Panc1 (cell line): ENCODE measurements around the gene RNF4. TPM values are rescaled to one million over a fixed set of nuclear protein-coding genes. Genes with fewer than 3 reads are reported as not detected.

Experiments used
- ATAC-seq: fragments of 200-7000 bp; cut with Tn5 transposase; 2 replicates; pipeline ENCODE4 v1.9.1; 2020; ENCODE audit warnings: mild to moderate bottlenecking, moderate library complexity
- BruUV-seq: library from RNA; stranded (reverse); fragments of 400-500 nt; replicated peaks from 2 replicates; lab custom pipeline; 2021; lab: Mats Ljungman, UMichigan
- CTCF ChIA-PET: fragments of 300-600 bp; sonication (Branson Sonifier 250); formaldehyde crosslinking; loops from one replicate; lab custom pipeline; 2022; ENCODE audit warnings: antibody characterized with exemption; lab: Charles Lee
- POLR2A ChIA-PET: fragments of 300-600 bp; sonication (Branson Sonifier 250); formaldehyde crosslinking; loops from one replicate; lab custom pipeline; 2022; ENCODE audit warnings: antibody characterized with exemption; lab: Charles Lee
- DNase-seq: peaks from one replicate; pipeline ENCODE4 v3.0.0-alpha.2; 2010; ENCODE audit warnings: low read depth, low spot score
- H3K27ac ChIP-seq: 2 replicates; pipeline ENCODE4 v1.5.1; 2011; ENCODE audit warnings: mild to moderate bottlenecking, low read length, inconsistent platforms
- H3K27me3 ChIP-seq: fragments of 200-500 bp; sonication (Bioruptor generic); 2 replicates; pipeline ENCODE4 v1.6.0; 2014; ENCODE audit warnings: low read length, inconsistent platforms; ENCODE audit not compliant: control insufficient read depth, insufficient read depth
- H3K36me3 ChIP-seq: fragments of 200-500 bp; sonication (Bioruptor generic); 2 replicates; pipeline ENCODE4 v1.5.1; 2014; ENCODE audit warnings: inconsistent platforms, mild to moderate bottlenecking, low read length, moderate library complexity; ENCODE audit not compliant: control insufficient read depth, insufficient read depth
- H3K4me1 ChIP-seq: 2 replicates; pipeline ENCODE4 v1.5.1; 2011; ENCODE audit warnings: inconsistent platforms, mild to moderate bottlenecking, low read length, moderate library complexity; ENCODE audit not compliant: control insufficient read depth, insufficient read depth
- H3K4me3 ChIP-seq, 2 experiments: 2 replicates each; pipeline ENCODE4 v1.5.1; 2011 to 2012; ENCODE audit warnings: low read depth in 2 of 2, low read length in 2 of 2, mild to moderate bottlenecking in 2 of 2, inconsistent platforms in 1 of 2, moderate library complexity in 1 of 2
- H3K9me3 ChIP-seq: fragments of 200-500 bp; sonication (Bioruptor generic); 2 replicates; pipeline ENCODE4 v1.5.1; 2014; ENCODE audit warnings: low read depth, mild to moderate bottlenecking, inconsistent platforms, low read length, moderate library complexity; ENCODE audit not compliant: control insufficient read depth, insufficient read depth
- CTCF ChIP-seq: fragments of 450-650 bp; IDR thresholded peaks from 2 replicates; pipeline ENCODE4 v1.5.1; 2017; ENCODE audit warnings: mild to moderate bottlenecking
- POLR2AphosphoS5 ChIP-seq: IDR thresholded peaks from 2 replicates; pipeline ENCODE4 v1.6.1; 2012; ENCODE audit warnings: mild to moderate bottlenecking, low read depth, low read length, moderate library complexity
- REST ChIP-seq, 2 experiments: IDR thresholded peaks; 2 replicates each; pipeline ENCODE4 v1.6.1; 2011 to 2012; ENCODE audit warnings: low read depth in 2 of 2, control low read depth in 1 of 2, low read length in 1 of 2, mild to moderate bottlenecking in 1 of 2, moderate library complexity in 1 of 2; ENCODE audit not compliant: insufficient read depth in 1 of 2
- SIN3A ChIP-seq: IDR thresholded peaks from 2 replicates; pipeline ENCODE4 v1.6.1; 2012; ENCODE audit warnings: low read depth, mild to moderate bottlenecking, low read length, moderate library complexity, borderline replicate concordance; ENCODE audit not compliant: insufficient read depth
- TCF7L2 ChIP-seq: IDR thresholded peaks from 2 replicates; pipeline ENCODE4 v1.6.1; 2011; ENCODE audit warnings: mild to moderate bottlenecking, low read depth, low read length, inconsistent platforms
- in situ Hi-C: cut with HindIII; loops from 2 replicates; pipeline ENCODE4 v1.10.0; 2016; ENCODE audit warnings: low sequenced_read_pairs, low pct_unique_long_range_greater_than_20kb
- intact Hi-C: fragments of 100-400 bp; cut with micrococcal nuclease; formaldehyde crosslinking; loops from one replicate; pipeline ENCODE4 v1.10.0; 2022; ENCODE audit not compliant: unreplicated experiment
- total RNA-seq: library from RNA; stranded (reverse); gene quantifications from one replicate; pipeline ENCODE4 v1.2.1, GENCODE V29; 2021; ENCODE audit not compliant: unreplicated experiment

Gene RNF4
- total RNA-seq, 1 experiment from 2014 or later: 55.0 TPM

GRCh38 chr4:2421928-2422327, 47.0 kb upstream of the RNF4 start:
- Histone ChIP-seq H3K27ac (no peak overlapping the region), H3K9me3 (no peaks in the 10 kb centered on the region), H3K27me3 (no peaks in the 10 kb centered on the region), H3K4me3 (no peak overlapping the region), H3K4me1 (no peaks in the 10 kb centered on the region), H3K36me3 (no peaks in the 10 kb centered on the region)
- ChIA-PET CTCF (no interaction called here), POLR2A (no interaction called here)
- in situ Hi-C loops (no loop called here), intact Hi-C loops (no loop called here)
- no TSS peak for BruUV-seq
- TF ChIP-seq CTCF: no peak
- no peak for TF ChIP-seq TCF7L2
- no peak for TF ChIP-seq POLR2AphosphoS5
- no peak for TF ChIP-seq SIN3A
- TF ChIP-seq REST (IDR thresholded peaks at IDR 0.05; ENCODE audit: insufficient read depth in 1 of 2, low read depth in 2 of 2, low read length in 1 of 2): no peak
- ATAC-seq (no peak), DNase-seq (no peak)

GRCh38 chr4:2423066-2423465, 45.8 kb upstream of the RNF4 start:
- BruUV-seq: no TSS peak
- Histone ChIP-seq H3K36me3 (no peaks in the 10 kb centered on the region), H3K27me3 (no peaks in the 10 kb centered on the region), H3K27ac (no peak overlapping the region), H3K4me1 (no peaks in the 10 kb centered on the region), H3K9me3 (no peaks in the 10 kb centered on the region), H3K4me3 (no peak overlapping the region)
- POLR2A ChIA-PET: no interaction called here
- DNase-seq (no peak), ATAC-seq (no peak)
- no peak for TF ChIP-seq TCF7L2
- no peak for TF ChIP-seq SIN3A
- no peak for TF ChIP-seq CTCF
- no peak for TF ChIP-seq REST (IDR thresholded peaks at IDR 0.05; ENCODE audit: insufficient read depth in 1 of 2, low read depth in 2 of 2, low read length in 1 of 2)
- TF ChIP-seq POLR2AphosphoS5: no peak
- intact Hi-C loops (no loop called here), in situ Hi-C loops (no loop called here)
- CTCF ChIA-PET: no interaction called here
